Measurements from ENCODE around the gene NCKAP5.

NCKAP5 gene

DNA sequence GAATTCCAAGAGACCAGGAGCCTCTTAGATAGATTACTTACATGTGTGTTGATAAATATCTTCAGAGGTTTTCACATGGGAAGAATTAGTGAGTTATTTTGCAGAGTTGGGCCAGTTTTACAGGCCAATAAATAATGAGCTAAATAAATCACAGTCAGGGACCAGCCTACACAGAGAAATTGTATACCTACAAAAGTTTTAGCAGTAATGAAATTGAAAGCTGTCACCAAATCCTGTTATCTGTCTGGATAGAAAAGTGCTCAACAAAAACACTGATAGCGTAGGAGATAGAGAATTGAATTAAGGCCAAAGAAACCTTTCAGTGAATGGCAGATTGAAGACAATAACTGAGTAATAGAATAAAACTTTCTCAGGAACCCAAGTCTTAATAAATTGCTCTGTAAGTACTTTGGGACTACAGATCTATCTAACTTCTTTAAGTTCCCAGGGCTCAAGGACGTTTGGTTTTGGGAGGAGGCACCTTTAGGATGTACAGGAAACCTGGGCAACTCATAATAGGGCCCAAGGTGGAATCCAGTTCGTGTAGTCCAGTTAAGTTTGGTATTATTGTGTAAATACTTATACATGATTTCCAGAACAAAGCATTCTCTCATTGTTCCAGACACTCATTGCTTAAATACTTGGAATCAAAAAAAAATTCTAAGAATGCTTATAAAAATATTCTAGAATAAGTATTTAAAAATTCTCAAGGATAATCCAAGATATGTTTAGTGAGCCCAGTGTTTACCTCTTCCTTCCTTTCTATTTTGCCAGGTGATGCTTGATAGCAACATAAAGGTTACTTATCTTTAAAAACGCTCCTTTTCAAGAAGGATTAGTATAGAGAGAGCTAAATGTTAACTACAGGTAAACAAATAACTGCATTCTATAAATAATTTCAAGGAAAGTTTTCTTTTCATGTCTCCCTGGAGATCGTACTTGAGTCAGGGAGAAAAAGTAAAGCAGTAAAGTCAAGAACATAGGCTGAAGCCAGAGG lies 134.5 kb downstream of the NCKAP5 start:
- Histone ChIP-seq H2AFZ (ENCODE audit: low read depth, low read length) (no peak overlapping the region), H3K27me3 (ENCODE audit: control insufficient read depth in 1 of 2, insufficient read depth in 1 of 2, low read length in 2 of 2) (no peaks in the 10 kb centered on the region), H3K79me1 (replicated peaks; ENCODE audit: low read length, poor library complexity, severe bottlenecking) (peaks cover 2% of the 10 kb centered on the region), H2BK120ac (ENCODE audit: low read depth, low read length) (no peak overlapping the region), H3K4me2 (ENCODE audit: low read length, poor library complexity, severe bottlenecking) (no peak overlapping the region), H4K91ac (ENCODE audit: low read length) (no peak overlapping the region), H3K4me3 (ENCODE audit: insufficient read depth in 1 of 2, low read depth in 1 of 2, low read length in 2 of 2) (no peak overlapping the region), H3K9me3 (ENCODE audit: control insufficient read depth, low read length) (no peaks in the 10 kb centered on the region), H4K8ac (ENCODE audit: low read length) (no peak overlapping the region), H3K14ac (ENCODE audit: low read length in 2 of 2) (no peak overlapping the region), H3K18ac (ENCODE audit: low read depth in 1 of 2, low read length in 2 of 2) (no peak overlapping the region), H2BK15ac (ENCODE audit: low read depth, poor library complexity, severe bottlenecking) (no peak overlapping the region), H3K27ac (ENCODE audit: low read length, poor library complexity, severe bottlenecking) (peak overlapping the region; percentile 53), H2BK12ac (ENCODE audit: low read length in 2 of 2) (no peak overlapping the region), H3K36me3 (ENCODE audit: control insufficient read depth in 1 of 2, insufficient read depth in 2 of 2, low read depth in 1 of 2, low read length in 2 of 2) (no peaks in the 10 kb centered on the region), H3K23ac (ENCODE audit: low read length in 2 of 2) (no peak overlapping the region), H3K4ac (ENCODE audit: low read depth in 1 of 2, low read length in 2 of 2) (no peak overlapping the region), H2AK5ac (ENCODE audit: low read length, severe bottlenecking) (no peak overlapping the region), H3K9ac (ENCODE audit: low read length) (no peak overlapping the region), H3K4me1 (ENCODE audit: control insufficient read depth, insufficient read depth, low read depth, low read length) (peaks cover 2% of the 10 kb centered on the region), H2BK5ac (ENCODE audit: low read depth, low read length, poor library complexity, severe bottlenecking) (no peak overlapping the region)
- no peak for DNase-seq
- 80% methylated on average over 1 of the region's 5 CpGs for WGBS

GRCh38 chr2:133432778-133433177 lies 135.5 kb downstream of the NCKAP5 start:
- DNase-seq: no peak
- no peak overlapping the region for H3K4ac ChIP-seq (ENCODE audit: low read depth in 1 of 2, low read length in 2 of 2)
- H3K4me2 ChIP-seq (ENCODE audit: low read length, poor library complexity, severe bottlenecking): no peak overlapping the region
- H3K79me1 ChIP-seq (replicated peaks; ENCODE audit: low read length, poor library complexity, severe bottlenecking): peaks cover 2% of the 10 kb centered on the region
- no peak overlapping the region for H2BK12ac ChIP-seq (ENCODE audit: low read length in 2 of 2)
- no peak overlapping the region for H4K8ac ChIP-seq (ENCODE audit: low read length)
- no peak overlapping the region for H2AK5ac ChIP-seq (ENCODE audit: low read length, severe bottlenecking)
- H3K4me1 ChIP-seq (ENCODE audit: control insufficient read depth, insufficient read depth, low read depth, low read length): peaks cover 2% of the 10 kb centered on the region
- H2BK15ac ChIP-seq (ENCODE audit: low read depth, poor library complexity, severe bottlenecking): no peak overlapping the region
- H2BK5ac ChIP-seq (ENCODE audit: low read depth, low read length, poor library complexity, severe bottlenecking): no peak overlapping the region
- H3K9me3 ChIP-seq (ENCODE audit: control insufficient read depth, low read length): no peaks in the 10 kb centered on the region
- no peak overlapping the region for H3K27ac ChIP-seq (ENCODE audit: low read length, poor library complexity, severe bottlenecking)
- no peak overlapping the region for H2AFZ ChIP-seq (ENCODE audit: low read depth, low read length)
- H3K27me3 ChIP-seq (ENCODE audit: control insufficient read depth in 1 of 2, insufficient read depth in 1 of 2, low read length in 2 of 2): no peaks in the 10 kb centered on the region
- H3K4me3 ChIP-seq (ENCODE audit: insufficient read depth in 1 of 2, low read depth in 1 of 2, low read length in 2 of 2): no peak overlapping the region
- no peak overlapping the region for H2BK120ac ChIP-seq (ENCODE audit: low read depth, low read length)
- H4K91ac ChIP-seq (ENCODE audit: low read length): no peak overlapping the region
- H3K36me3 ChIP-seq (ENCODE audit: control insufficient read depth in 1 of 2, insufficient read depth in 2 of 2, low read depth in 1 of 2, low read length in 2 of 2): no peaks in the 10 kb centered on the region
- no peak overlapping the region for H3K14ac ChIP-seq (ENCODE audit: low read length in 2 of 2)
- no peak overlapping the region for H3K23ac ChIP-seq (ENCODE audit: low read length in 2 of 2)
- no peak overlapping the region for H3K18ac ChIP-seq (ENCODE audit: low read depth in 1 of 2, low read length in 2 of 2)
- H3K9ac ChIP-seq (ENCODE audit: low read length): no peak overlapping the region

GRCh38 chr2:133431289-133431688 lies 137.0 kb downstream of the NCKAP5 start:
- no peaks in the 10 kb centered on the region for H3K36me3 ChIP-seq (ENCODE audit: control insufficient read depth in 1 of 2, insufficient read depth in 2 of 2, low read depth in 1 of 2, low read length in 2 of 2)
- no peak overlapping the region for H3K4ac ChIP-seq (ENCODE audit: low read depth in 1 of 2, low read length in 2 of 2)
- no peak overlapping the region for H3K4me3 ChIP-seq (ENCODE audit: insufficient read depth in 1 of 2, low read depth in 1 of 2, low read length in 2 of 2)
- H4K91ac ChIP-seq (ENCODE audit: low read length): no peak overlapping the region
- no peak overlapping the region for H3K18ac ChIP-seq (ENCODE audit: low read depth in 1 of 2, low read length in 2 of 2)
- H3K4me1 ChIP-seq (ENCODE audit: control insufficient read depth, insufficient read depth, low read depth, low read length): peaks cover 2% of the 10 kb centered on the region
- H4K8ac ChIP-seq (ENCODE audit: low read length): no peak overlapping the region
- 82% methylated on average over 3 of the region's 4 CpGs for WGBS
- H2AFZ ChIP-seq (ENCODE audit: low read depth, low read length): no peak overlapping the region
- H2AK5ac ChIP-seq (ENCODE audit: low read length, severe bottlenecking): no peak overlapping the region
- no peak overlapping the region for H2BK120ac ChIP-seq (ENCODE audit: low read depth, low read length)
- DNase-seq: no peak
- H2BK5ac ChIP-seq (ENCODE audit: low read depth, low read length, poor library complexity, severe bottlenecking): no peak overlapping the region
- H3K23ac ChIP-seq (ENCODE audit: low read length in 2 of 2): no peak overlapping the region
- no peak overlapping the region for H2BK15ac ChIP-seq (ENCODE audit: low read depth, poor library complexity, severe bottlenecking)
- H3K27me3 ChIP-seq (ENCODE audit: control insufficient read depth in 1 of 2, insufficient read depth in 1 of 2, low read length in 2 of 2): no peaks in the 10 kb centered on the region
- H3K14ac ChIP-seq (ENCODE audit: low read length in 2 of 2): no peak overlapping the region
- peak overlapping the region; percentile 36 for H3K27ac ChIP-seq (ENCODE audit: low read length, poor library complexity, severe bottlenecking)
- H3K4me2 ChIP-seq (ENCODE audit: low read length, poor library complexity, severe bottlenecking): peak overlapping the region; percentile 39
- no peak overlapping the region for H3K9ac ChIP-seq (ENCODE audit: low read length)
- peaks cover 2% of the 10 kb centered on the region for H3K79me1 ChIP-seq (replicated peaks; ENCODE audit: low read length, poor library complexity, severe bottlenecking)
- H2BK12ac ChIP-seq (ENCODE audit: low read length in 2 of 2): no peak overlapping the region
- no peaks in the 10 kb centered on the region for H3K9me3 ChIP-seq (ENCODE audit: control insufficient read depth, low read length)

GRCh38 chr2:133426791-133427190 lies 141.5 kb downstream of the NCKAP5 start:
- WGBS: 100% methylated on average over 1 of the region's 1 CpG
- Histone ChIP-seq H2BK120ac (ENCODE audit: low read depth, low read length) (no peak overlapping the region), H3K27ac (ENCODE audit: low read length, poor library complexity, severe bottlenecking) (no peak overlapping the region), H4K91ac (ENCODE audit: low read length) (no peak overlapping the region), H3K27me3 (ENCODE audit: control insufficient read depth in 1 of 2, insufficient read depth in 1 of 2, low read length in 2 of 2) (no peaks in the 10 kb centered on the region), H2AK5ac (ENCODE audit: low read length, severe bottlenecking) (no peak overlapping the region), H3K9me3 (ENCODE audit: control insufficient read depth, low read length) (no peaks in the 10 kb centered on the region), H3K4me3 (ENCODE audit: insufficient read depth in 1 of 2, low read depth in 1 of 2, low read length in 2 of 2) (no peak overlapping the region), H3K36me3 (ENCODE audit: control insufficient read depth in 1 of 2, insufficient read depth in 2 of 2, low read depth in 1 of 2, low read length in 2 of 2) (no peaks in the 10 kb centered on the region), H2BK5ac (ENCODE audit: low read depth, low read length, poor library complexity, severe bottlenecking) (no peak overlapping the region), H3K4me1 (ENCODE audit: control insufficient read depth, insufficient read depth, low read depth, low read length) (peaks cover 4% of the 10 kb centered on the region), H2BK15ac (ENCODE audit: low read depth, poor library complexity, severe bottlenecking) (no peak overlapping the region), H3K79me1 (replicated peaks; ENCODE audit: low read length, poor library complexity, severe bottlenecking) (no peaks in the 10 kb centered on the region), H3K4me2 (ENCODE audit: low read length, poor library complexity, severe bottlenecking) (no peak overlapping the region), H3K23ac (ENCODE audit: low read length in 2 of 2) (no peak overlapping the region), H3K9ac (ENCODE audit: low read length) (no peak overlapping the region), H4K8ac (ENCODE audit: low read length) (no peak overlapping the region), H3K18ac (ENCODE audit: low read depth in 1 of 2, low read length in 2 of 2) (no peak overlapping the region), H2AFZ (ENCODE audit: low read depth, low read length) (no peak overlapping the region), H2BK12ac (ENCODE audit: low read length in 2 of 2) (no peak overlapping the region), H3K4ac (ENCODE audit: low read depth in 1 of 2, low read length in 2 of 2) (no peak overlapping the region), H3K14ac (ENCODE audit: low read length in 2 of 2) (no peak overlapping the region)
- no peak for DNase-seq
